HK-2 (cell line): ENCODE measurements around the gene CDH8.

Experiments
- DNase-seq: peaks from one replicate; pipeline ENCODE4 v3.0.0-alpha.2; 2018; ENCODE audit not compliant: unreplicated experiment

The CDH8 gene, protein sequence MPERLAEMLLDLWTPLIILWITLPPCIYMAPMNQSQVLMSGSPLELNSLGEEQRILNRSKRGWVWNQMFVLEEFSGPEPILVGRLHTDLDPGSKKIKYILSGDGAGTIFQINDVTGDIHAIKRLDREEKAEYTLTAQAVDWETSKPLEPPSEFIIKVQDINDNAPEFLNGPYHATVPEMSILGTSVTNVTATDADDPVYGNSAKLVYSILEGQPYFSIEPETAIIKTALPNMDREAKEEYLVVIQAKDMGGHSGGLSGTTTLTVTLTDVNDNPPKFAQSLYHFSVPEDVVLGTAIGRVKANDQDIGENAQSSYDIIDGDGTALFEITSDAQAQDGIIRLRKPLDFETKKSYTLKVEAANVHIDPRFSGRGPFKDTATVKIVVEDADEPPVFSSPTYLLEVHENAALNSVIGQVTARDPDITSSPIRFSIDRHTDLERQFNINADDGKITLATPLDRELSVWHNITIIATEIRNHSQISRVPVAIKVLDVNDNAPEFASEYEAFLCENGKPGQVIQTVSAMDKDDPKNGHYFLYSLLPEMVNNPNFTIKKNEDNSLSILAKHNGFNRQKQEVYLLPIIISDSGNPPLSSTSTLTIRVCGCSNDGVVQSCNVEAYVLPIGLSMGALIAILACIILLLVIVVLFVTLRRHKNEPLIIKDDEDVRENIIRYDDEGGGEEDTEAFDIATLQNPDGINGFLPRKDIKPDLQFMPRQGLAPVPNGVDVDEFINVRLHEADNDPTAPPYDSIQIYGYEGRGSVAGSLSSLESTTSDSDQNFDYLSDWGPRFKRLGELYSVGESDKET

DNA sequence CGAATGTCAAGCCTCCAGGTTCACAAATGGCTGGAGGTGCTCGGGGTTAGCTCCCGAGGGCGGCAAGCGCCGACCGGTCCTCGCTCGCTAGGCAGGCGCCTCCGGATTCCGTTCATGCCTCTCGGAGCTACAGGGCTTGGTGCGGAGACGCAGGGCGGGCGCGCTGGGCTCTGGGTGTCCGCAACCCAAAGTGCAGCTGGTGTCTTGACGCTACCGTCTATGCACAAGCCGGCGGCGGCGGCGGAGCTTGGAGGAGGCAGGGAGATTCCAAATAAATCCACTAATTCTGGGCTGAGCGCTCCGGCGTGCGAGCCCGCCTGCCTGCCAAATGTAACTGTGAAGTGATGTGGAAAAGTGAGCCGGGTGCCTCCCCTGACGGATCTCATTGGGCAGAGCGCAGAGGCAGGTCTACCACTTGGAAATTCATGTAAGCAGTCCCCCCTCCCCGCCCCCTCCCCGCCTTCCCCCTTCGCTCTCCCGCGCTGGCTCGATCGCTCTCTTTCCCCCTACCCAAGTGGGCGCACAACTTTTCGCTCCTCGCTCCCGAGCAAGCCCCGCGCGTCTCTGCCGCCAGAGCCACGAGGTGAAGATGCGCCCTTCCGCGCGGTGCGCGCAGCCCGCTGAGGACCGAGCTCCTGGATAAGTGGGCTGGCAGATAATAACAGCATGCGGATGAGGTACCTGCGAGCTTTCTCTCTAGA, at the start of gene CDH8:
TSS of gene CDH8 (minus strand) at position 338 of the 701 bp plus-strand sequence. CDS start 15,035 bp downstream, outside the sequence.
- no peak for DNase-seq

DNA sequence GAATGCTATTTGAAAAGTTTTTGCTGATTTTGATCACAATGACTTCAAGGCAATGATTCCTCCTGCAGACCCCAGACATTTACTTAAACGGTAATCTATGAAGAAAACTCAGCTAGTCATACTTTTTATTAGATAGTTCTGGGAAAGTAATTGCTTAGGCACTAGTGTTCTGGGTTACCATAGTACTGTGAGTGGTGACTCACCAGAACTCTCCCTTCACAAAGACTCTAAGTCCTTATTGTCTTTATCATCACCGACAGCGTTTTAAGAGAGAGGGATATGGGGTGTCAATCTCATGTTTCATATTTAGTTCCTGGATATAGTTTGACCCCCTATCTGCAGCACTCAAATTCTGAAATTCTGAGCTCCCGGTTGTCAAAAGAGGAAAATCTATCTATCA, 43.0 kb upstream of the CDH8 start:
- DNase-seq, result no peak

GRCh38 chr16:62077998-62078397, 41.8 kb upstream of the CDH8 start:
- DNase-seq, result no peak

DNA sequence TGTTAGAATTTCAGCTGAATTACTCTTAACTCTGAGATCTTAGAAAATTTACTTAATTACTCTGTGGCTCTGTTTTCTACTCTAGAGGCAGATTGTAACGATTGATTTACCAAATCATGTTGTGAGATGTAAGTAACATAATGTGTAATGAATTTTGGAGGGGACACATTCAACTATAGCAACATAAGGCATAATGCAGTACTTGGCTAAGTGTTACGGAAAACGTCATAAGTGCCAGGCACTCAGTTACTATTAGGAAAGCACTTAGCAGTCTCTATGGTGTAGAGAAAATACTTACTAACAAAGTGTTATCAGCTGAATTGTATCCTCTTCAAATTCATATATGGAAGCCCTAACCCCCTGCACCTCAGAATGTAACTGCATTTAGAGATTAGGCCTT, 40.6 kb upstream of the CDH8 start:
- DNase-seq, result no peak

DNA sequence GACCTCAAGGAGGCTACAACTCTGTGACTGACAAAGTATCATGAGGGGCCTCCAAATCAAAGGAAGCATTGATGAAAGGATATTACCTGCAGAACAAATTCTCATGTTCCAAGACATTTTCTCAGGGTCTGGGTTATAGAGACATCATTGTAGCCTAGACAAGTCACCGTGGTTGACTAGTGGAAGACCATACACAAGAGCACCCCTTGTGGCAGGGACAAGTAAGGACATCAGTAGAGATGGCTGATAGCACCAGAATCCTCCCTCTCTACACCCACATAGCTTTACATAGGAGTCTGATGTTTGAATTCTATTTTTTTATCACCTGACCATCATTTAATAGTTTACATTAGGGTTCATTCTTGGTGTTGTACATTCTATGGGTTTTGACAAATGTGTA, 32.5 kb upstream of the CDH8 start:
- DNase-seq, result no peak

GRCh38 chr16:62067981-62068380, 31.7 kb upstream of the CDH8 start:
- DNase-seq, result no peak

GRCh38 chr16:62067182-62067581, 30.9 kb upstream of the CDH8 start:
- no peak for DNase-seq

- no peak for DNase-seq
Measured at GRCh38 chr16:62066747-62067146, 30.5 kb upstream of the CDH8 start.

DNA sequence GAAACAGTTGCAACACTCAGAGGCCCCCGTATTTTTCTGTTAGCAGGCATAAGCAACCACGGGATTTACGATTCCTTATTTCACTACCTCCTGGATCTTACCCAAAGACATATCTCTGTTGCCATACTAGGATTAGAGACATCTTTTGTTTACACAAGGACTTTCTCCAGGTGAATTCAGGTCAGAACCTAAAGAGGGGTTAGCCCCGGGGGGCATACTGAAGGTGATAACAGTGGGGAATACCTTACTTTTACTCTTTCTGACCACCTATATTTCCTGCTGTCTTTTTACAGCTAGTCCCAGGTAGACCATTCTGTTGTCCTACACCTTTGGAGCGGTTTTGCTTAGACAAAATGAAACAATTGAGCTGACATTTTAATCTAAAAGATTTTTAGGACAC, 27.9 kb upstream of the CDH8 start:
- no peak for DNase-seq

DNA sequence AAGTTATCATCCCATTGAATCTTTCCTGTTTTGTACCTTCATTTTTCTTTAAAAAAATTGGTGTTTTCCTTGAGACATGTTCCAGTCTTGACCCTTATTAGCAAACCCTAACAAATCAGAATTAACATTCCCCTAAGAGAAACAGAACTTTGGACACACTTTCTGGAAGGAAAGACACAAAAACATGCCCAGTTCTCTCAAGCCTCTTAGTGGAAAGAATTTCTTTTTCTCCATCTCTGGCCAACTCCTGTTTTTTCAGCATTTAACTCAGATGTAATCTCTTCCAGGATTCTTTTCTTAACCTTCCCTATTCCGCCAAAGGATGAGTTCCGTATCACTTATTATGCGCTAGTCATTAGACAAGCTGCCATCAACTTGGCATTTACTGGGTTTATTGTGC, 23.9 kb upstream of the CDH8 start:
- DNase-seq, result no peak

- DNase-seq, result no peak
Measured at GRCh38 chr16:62059527-62059926, 23.3 kb upstream of the CDH8 start.

- no peak for DNase-seq
Measured at GRCh38 chr16:62058412-62058811, 22.2 kb upstream of the CDH8 start.

GRCh38 chr16:62051942-62052341, 15.7 kb upstream of the CDH8 start:
- DNase-seq, result no peak

- DNase-seq, result no peak
Measured at GRCh38 chr16:62050793-62051192, 14.6 kb upstream of the CDH8 start.

- DNase-seq, result no peak
Measured at GRCh38 chr16:62046801-62047200, 10.6 kb upstream of the CDH8 start.

DNA sequence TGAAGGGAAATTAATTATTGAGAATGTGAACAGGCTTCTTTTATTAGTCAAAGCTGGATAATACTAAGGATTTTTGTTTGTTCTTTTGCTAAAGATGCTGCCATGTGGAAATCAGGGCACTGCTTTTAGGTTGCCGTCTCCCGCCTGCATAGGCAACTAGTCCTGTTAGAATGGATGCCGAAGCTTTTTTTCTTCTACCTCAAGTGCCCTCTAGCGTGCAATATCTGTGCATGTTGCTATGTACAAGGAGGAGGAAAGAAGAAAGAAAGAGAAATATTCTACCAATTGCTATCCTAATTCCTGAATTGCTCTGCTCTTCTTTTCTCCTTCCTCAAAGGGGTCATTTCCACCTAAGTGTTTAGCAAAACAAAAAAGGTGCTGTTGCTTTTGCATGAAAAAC, 5.2 kb upstream of the CDH8 start:
- DNase-seq, result no peak

DNA sequence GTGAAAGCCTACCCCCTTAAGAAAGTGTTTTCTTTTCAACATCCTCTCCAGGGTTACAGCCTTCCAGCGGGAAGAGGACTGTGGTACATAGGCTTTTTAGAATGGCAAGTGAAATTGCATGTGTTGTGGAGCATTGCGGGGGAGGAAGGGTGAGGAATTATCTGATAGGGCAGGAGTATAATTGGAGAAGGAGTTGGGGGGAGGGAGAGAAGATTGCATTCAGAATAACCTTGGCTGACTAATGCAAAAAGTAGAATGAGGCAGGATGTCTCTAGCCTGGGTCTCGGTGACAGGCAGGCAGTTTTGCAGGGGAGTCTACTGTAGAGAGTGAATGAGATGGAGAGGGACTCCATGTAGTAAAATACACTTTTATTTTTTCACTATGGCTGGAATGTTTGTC, 2.4 kb upstream of the CDH8 start:
- no peak for DNase-seq

DNA sequence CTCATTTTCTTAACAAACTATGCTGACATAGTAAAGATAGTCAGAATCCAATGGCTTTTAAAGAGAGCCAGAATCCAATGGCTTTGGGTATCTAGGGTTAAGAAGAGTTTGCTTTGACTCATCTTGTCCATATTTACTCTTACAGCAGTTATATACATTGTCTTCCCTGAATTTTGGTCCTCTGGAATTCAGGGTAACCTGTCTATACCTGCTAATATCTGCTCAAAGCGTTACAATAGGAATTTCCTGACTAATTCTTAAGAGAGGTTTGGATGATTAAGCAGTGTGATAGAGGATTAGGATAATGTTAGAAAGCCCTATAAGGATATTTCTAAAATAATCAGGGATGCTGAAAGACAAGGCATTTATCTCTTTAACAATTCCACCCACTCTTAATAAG, 2.0 kb upstream of the CDH8 start:
- DNase-seq, result no peak

DNA sequence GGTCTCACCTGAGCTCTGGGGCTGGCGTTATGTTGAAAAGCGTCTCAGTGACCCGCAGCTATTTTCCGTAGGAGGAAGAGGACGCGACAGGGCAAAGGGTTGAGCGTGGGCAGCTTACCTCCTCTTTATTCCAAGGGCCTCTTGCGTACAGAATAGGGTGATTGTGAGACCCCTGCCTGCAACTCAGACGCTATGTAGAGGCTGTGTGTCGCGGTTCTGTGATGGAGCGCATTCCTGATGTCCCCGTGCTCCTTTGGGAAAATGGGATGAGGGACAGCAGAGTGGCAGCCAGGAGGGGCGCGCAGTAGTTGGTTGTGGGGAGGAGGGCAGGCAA, 531 bp upstream of the CDH8 start:
- no peak for DNase-seq

- no peak for DNase-seq
Measured at GRCh38 chr16:62035115-62036092, 834 bp downstream of the CDH8 start.
